Effector CD4-positive, alpha-beta T cell (primary cell): ENCODE results near the gene LIPC.

Experiments used
- DNase-seq: peaks from one replicate; pipeline ENCODE4 v3.0.0-alpha.2; 2020

Gene LIPC

DNA sequence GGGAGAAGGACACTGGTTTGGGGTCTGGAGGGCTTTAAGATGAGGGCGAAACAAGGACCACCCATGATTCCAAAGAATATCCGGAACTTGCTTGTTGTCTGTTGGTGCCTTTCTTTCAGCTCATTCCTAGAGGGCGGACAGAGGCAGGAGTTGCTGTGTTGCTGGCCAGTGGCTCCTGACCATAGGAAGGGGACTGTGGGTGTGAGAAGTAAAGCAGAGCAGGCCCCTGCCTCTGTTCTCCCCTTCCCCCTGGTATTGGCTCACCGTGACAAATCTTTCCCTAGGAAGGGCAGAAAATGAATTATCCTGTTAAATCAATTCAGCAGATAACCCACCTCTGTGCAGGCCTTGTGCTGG, 89.1 kb downstream of the LIPC start:
- no peak for DNase-seq

DNA sequence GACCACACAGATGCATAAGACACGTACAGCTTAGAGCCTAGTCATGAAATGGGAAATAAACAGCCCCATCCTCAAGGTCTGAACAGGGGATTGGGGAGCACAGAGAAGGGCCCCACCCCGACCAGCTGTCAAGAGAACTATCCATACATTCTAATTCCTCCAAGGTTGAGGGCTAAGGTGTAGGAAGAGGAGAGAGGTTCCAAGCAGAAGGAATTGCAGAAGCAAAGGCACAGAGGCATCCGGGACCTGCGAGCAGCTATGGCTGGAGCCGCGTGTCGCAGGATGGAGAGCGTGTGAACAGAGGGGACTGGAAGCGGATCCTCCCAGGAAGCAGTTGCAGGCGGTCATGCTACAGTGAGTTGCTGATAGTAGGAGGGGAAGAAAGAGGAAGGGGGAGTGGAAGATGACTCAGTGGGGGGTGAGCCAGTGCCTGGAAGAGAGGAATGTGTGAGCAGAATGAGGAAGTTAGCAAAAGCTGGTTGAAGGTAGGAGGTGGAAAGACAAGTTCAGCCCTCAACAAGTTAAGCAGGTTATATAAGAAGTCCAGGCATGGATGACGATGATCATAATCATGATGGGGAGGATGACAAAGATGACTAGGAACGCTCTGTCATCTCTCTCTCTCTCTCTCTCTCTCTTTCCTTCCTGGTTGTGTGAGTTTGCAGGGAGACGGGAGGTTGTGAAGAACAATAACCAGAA, 89.7 kb downstream of the LIPC start:
- no peak for DNase-seq

DNA sequence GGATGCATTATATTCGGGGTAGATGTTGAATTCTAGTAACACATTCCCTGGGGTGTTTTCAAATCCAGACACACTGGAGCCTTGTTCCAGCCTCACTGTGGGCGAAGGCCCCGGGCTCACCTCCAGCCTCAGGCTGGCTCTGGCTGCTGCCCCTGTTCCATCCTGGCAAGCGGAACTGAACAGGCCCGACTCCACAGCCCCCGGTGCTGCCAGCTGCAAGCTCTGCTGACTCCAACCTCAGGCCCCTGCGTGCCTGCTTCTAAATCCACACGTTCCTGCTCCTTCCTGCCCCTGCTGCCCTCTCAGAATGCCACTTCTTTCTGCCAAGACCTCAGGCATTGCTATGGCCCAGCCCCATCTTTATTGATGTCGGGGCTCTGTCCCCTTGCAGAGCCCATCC, 90.6 kb downstream of the LIPC start:
- DNase-seq = no peak

DNA sequence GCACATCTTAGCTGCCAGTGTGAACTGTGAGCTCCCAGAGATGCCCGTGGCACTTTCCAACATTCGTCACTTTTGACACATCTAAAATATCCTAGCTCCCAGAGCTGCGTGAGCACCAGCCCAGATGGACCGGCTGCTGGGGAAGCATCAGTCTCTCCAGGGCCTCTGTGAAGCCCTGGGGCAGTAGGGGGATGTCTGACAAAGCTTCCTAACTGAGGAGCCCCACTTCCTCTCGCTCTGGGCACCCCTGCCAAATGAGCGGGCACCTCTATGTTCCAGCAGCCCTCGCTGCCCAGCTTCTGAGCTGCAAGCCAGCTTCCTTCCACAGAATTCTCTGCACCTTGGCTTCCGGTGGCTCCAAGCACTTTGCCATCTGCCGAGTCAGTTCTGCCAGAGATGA, 91.1 kb downstream of the LIPC start:
- DNase-seq = no peak

DNA sequence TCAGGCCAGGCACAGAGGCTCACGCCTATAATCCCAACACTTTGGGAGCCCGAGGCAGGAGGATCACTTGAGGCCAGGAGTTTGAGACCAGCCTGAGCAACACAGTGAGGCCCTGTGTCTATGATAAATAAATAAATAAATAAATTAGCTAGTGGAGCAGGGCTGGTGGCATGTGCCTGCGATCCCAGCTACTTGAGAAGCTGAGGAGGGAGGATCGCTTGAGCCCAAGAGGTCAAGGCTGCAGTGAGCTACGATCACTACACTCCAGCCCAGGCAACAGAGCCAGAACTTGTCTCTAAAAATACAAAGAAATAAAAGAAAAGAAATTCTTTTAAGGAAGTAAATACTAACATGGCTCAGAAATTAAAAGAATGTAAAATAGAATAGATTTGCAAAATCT, 91.8 kb downstream of the LIPC start:
- no peak for DNase-seq

DNA sequence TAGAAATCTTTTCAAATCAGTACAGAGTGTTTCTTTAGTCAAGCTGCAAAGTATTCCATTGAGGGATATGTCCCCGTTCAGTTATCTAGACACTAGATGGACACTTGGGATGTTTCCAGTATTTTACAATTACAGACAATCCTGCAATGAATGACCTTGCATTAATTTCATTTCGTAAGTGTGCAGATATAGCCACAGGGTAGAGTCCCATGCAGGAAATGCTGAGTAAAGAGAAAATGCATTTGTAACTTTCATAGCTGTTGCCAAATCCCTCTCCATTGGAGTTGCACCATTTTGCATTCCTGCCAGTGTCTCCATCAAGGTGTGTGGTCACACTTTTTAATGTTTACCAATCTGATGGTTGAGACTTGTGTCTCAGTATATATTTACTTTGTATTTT, 92.5 kb downstream of the LIPC start:
- no peak for DNase-seq

DNA sequence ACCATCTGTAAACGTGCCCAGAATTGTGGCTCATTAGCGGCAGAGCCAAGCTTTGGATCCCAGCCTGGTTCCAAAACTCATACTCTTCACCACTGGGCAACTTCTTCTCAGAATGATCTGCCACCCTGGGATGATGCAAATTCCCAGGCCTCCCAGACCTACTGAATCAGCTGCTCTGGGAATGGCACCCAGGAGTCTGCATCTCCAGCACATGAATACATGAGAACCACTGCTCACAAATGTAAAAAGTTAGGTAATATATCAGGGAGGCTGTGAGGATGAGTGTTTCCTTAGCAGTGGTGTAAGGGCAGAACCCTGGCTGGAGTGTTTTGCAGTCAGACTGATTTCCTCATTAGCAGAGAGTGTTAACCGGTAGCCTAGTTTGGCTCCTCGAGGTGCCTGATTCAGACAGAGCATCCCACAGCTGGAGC, 94.2 kb downstream of the LIPC start:
- DNase-seq = no peak

DNA sequence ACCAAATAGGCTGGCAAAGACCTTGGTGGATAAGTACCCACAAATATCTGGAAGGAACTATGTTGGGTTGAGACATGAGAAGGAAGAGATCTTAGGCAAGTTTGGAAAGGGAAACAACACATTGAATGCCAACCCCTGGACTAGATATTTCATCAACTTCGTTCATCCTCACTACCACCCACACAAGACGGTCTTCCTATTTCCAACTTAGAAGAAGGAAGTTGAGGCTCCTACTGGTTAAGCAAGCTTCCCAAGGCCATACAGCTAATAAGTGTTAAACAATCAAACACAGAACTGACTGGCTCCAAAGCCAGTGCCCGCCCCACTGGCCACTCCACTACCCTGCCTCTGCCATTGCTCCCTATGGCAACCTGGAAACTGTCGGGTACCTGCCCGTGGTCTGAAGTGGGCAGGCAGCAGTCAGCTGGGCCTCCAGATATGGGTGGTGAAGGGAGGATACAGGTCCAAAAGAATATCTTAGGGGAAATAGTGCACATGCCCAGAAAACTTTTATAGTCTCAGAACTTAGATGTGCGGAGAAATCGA, 94.9 kb downstream of the LIPC start:
- no peak for DNase-seq

DNA sequence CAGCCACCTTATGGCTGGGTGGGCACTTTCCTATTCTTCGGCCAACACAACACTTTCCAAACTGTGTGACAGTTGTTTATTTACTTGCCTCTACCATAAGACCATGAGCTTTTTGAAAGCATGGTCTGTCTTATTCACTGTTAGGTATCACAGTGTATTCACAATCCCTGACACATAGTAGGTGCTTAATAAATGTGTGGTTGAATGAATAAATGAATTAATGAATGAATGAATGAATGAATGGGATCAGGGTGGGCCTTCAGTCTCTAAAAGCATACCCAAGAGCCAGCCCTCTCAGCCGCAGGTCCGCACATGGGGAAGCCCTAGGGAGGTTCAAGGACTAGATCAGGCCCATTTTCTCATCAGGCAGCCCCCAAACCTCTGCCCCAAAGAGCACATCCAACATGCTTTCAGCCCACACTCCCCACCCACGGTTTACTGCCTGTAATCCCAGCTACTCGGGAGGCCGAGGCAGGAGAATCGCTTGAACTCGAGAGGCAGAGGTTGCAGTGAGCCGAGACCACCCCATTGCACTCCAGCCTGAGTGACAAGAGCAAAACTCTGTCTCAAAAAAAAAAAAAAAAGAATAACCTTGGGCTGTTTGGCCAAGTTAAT, 95.9 kb downstream of the LIPC start:
- DNase-seq = no peak

DNA sequence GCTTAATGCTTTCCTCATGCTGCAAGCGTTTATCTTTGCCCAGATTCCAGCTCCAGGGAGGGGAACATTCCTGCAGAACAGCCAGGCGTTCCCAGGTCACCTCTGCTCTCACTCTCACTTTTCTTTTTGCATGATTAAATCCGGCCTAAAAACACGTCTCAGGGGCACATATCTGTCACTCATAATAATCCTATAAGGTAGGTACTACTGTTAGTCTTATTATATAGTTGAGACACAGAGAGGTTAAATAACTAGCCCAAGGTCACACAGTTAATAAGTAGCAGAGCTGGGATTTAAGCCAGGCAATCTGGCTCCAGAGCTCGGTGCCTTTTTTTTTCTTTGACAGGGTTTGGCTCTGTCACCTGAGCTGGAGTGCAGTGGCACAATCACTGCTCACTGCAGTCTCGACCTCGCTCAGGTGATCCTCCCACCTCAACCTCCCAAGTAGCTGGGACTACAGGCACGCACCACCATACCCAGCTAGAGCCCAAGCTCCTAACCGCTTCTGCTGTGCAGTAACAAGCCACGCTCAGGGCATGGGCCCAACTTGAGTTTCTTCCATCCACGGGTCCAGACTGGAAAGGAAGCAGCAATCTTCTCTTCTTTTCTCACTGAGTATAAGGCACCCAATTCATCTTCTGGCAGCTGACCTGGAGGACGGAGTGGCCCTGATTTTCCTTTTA, 96.5 kb downstream of the LIPC start:
- no peak for DNase-seq

DNA sequence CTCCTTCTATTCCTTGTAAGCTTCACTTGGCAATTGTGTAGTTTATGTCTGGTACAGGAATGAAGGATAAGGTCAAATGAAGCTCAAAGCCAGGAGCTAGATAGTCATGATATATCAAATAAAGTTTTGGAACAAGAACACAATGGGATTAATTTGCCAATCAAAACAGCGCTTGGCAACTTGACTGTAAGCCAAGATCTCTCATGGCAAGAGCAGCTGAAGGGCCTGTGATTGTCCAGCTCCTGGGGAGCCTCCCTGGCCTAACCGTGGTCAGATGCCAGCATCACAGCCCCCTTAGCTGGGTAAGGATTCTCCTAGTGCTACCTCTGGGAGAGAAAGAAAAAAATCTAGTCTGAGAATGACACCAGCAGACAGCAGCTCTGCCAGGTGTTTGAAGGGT, 97.2 kb downstream of the LIPC start:
- no peak for DNase-seq

DNA sequence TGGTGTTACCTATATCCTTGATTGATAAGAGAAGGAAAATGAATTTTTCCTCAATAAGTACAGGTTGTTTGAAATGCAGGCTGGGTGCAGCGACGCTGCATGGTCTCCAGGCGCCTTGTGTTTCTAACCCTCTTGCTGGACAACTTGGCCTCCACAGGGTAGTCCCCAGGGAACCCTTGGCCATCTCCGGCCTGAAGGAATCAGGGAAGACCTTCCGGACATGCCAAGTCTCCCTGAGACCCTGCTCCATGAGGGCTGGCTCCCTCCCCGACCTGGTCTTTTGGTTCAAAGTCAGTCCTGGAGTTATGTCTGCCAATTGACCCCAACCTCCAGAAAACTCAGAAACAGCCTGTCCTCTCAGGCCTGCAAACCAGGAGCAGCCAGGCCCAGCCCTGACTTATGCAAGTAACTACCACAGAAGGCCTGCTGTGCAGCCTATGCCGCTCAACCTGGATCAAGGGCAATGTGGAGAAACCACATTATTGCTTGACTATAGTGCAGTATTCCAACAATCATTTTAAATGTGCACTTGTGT, 98.3 kb downstream of the LIPC start:
- DNase-seq = no peak

DNA sequence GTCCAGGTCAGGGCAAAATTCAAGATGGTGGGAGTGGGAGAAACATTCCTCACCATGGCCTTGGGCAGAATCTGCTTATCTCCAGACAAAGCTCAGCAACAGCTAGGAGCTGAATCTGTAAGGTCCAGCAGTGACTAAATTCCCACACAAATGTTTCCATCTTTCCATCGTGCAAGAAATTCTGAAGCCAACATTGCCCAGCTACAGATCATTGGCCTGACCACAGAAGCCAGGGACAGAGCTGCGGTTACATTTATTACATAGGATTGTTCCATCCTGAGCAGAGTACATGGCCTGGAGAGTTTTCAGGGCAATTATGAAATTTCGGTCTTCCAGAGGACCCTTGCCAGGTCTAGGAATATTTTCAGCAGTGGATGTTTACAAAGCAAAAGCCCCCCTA, 100.3 kb downstream of the LIPC start:
- DNase-seq = no peak

DNA sequence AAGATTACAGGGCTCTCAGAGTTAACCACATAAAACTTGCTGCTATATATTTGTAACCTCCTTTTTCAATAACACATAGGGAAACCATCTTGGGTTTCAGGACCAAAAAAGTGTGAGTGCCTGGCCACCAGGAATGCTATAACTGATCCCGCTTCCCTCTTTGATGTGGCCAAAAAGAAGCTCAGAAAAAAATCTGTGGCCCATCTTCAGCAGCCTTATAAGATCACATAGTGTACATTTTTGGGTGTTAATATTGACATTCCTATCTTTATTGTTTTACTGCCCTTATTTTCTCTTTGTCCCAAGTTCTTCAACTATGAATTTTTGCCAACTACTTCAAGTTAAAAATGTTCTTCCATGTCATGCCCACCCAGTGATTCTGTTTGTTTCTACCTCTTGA, 102.8 kb downstream of the LIPC start:
- DNase-seq = no peak

DNA sequence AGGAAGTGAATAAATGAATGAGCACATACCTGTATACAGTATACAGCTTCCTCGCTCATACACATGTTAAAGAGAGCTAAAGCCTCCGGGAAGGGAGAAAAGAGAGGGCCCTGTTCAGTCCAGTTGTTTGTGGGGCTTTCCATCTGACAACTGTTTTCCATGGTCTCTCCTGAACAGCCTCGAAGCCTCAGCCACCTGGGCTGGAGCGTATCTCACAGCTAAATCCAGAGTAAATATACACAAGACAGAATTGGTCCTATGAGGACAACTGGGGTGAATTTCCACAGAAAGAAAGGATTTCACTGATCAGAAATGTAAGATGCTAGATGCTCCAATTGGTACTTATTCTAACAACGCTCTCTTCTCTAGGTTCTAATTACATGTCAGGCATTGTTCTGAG, 103.5 kb downstream of the LIPC start:
- no peak for DNase-seq

DNA sequence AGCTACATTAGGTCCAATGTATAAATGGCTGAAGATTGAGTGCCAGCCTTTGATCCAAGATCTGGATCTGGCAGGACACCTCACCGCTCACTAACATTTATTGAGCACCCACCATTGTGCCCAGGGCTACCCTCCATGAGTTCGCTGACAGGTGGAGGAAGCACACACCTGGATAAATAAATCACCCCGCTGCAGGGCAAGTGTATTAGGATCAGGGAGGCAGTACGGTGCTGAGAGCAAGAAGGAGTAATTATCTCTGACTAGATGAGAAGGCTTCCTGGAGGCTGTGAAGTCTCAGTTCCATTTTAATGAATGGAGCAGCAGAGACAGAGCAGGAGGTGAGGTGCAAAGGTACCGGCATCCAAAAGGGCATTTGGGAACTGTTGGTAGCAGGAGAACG, 104.1 kb downstream of the LIPC start:
- no peak for DNase-seq

DNA sequence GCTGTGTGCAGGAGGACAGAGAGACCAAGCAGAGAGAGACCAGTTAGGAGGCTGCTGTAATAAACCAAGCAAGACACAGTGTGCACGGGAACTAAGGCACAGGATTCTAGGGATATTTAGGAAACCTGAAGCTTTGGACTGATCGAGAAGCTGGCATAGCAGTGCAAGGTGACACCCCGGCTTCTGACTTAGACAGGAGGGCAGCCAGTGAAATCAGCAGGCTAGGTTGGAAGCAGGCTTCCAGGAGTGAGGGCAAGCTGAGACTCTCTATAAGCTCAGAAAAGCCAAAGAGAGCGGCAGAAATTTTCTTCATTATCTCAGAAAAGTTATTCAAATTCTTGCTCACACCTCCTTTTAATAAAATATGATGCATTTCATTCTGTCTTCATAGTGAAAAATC, 104.6 kb downstream of the LIPC start:
- no peak for DNase-seq

DNA sequence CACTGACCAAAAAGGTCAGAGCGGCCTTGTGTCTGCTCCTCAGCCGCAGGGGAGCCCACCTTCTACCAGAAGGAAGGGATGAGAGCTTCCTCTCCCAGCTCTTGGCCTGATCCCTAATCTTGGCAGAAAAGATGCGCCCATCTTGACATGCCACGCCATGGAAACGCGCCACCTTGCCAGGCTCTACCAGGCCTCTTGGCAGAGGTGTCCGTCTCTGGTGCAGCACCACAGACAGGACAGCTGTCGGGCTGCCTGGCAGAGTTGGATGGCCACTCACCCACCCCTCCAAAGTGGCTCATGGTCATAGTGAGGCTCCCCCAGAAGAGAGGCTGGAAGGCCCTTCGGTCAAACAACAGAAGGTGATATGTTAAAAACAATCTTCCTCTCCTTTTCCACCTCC, 105.2 kb downstream of the LIPC start:
- no peak for DNase-seq

DNA sequence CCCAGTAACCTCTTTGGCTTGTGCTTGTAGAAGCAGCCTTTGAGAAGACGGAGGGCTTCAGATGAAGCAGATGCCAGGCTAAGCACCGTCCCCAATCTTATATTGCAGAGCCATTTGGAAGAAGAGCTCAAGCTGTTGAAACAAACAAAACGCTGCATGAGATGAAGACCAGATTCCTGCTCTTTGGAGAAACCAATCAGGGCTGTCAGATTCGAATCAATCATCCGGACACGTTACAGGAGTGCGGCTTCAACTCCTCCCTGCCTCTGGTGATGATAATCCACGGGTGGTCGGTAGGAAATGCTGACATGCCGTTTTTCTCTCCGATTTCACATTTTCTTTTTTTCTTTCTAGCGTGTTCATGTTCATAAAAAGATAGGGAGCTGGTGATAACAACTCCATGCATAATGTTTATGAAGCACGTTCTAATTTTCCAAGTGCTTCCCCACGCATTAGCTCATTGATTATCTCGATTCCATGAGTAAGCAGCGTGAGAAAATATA, 106.5 kb downstream of the LIPC start:
- DNase-seq = no peak

DNA sequence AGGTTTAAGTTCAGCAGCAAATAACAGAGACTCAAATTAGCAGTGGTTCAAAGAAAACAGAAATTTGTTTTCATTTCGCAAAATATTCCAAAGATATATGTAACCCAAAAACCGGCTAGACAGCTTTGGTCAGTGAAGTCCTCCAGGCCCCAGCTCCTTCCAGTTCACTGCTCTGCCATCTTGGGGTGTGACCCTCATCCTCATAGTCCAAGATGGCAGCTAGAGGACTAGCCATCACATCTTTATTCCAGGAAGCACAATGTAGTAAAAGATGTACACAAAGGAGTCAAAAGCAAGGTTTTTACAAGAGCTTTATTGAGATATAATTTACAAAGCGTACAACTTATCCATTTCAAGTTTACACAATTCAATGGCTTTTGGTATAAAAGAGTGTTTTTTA, 107.1 kb downstream of the LIPC start:
- DNase-seq = no peak

DNA sequence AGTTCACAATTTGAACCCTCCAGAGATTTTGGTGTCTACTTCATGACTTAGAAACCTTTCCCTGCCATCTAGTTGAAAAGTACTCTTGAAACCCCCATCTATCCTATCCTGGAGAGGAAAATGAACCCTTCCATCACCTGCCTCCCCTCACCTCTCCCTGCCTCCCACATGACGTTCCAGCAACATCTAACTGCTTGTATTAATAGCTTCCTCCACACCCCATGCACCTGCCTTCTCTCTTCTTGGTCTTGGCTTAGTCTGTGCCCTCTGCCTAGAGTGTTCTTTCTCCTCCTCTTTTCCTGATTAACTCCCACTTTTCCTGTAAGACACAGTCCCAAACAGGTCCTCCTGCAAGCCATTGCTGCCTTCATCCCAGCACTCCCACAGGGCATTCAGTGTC, 107.8 kb downstream of the LIPC start:
- DNase-seq = no peak

DNA sequence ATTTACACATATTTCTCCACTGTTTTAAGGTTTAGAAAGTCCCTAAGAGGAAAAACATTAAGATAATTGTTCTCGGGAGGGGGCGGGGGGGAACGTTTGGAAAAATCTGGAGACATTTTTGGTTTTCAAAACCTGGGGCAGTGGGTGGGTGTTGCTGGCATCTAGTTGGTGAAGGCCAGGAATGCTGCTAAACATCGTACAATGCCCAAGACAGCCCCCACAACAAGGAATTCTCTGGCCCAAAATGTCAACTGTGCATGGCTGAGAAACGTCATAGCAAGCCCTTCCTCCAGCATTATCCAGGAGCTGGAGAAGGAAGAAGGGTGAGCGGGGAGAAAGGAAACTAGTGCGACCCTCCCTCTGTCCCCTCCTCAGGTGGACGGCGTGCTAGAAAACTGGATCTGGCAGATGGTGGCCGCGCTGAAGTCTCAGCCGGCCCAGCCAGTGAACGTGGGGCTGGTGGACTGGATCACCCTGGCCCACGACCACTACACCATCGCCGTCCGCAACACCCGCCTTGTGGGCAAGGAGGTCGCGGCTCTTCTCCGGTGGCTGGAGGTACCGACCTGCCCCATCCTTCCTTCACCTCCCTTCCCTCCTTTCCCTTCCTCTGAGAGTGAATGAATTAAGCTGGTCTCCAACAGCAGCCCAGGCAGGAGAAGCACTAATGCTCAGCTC, 109.8 kb downstream of the LIPC start:
- no peak for DNase-seq

DNA sequence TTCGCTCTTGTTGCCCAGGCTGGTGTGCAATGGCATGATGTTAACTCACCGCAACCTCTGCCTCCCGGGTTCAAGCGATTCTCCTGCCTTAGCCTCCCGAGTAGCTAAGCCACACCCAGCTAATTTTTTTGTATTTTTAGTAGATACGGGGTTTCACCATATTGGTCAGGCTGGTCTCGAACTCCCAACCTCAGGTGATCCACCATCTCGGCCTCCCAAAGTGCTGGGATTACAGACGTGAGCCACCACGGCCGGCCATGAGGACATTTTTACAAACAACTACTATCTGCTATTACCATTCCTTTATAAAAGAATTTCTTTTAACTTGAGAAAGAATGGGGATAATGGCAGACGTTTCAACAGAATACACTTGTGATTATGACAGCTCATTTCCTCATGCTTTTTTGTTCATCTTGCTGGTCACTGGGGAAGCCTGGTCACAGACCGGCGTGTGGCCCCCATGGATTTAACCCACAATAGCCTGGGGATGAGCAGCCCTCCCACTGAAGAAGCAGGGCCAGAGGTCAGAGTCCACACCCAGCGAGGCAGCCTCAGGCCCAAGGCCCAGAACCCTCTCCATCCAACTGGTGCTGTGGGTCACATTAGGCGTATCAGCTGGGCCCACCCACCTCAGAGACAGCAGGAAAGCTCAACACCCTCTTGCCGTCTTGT, 112.0 kb downstream of the LIPC start:
- DNase-seq = no peak
